Keratinocyte (primary cell): Measurements from ENCODE around the gene CYP27B1. TPM values are rescaled to one million over a fixed set of nuclear protein-coding genes. Genes with fewer than 3 reads are reported as not detected.
A peak's percentile ranks its signal among the peaks of the same experiment; 100 is the strongest.

ENCODE experiments used
- DNase-seq: peaks from one replicate; pipeline ENCODE4 v3.0.0-alpha.2; 2011; ENCODE audit warnings: low read depth, missing footprints, low spot score
- FAIRE-seq: peaks from 2 replicates; lab custom pipeline; 2011; peaks lifted over from hg19 to GRCh38; lab: Jason Lieb, UNC
- H2AFZ ChIP-seq: 2 replicates; pipeline ENCODE4 v1.6.0; 2012; ENCODE audit warnings: low read length, control low read depth, inconsistent platforms; ENCODE audit not compliant: control insufficient read depth
- H3K27ac ChIP-seq: 2 replicates; pipeline ENCODE4 v1.5.1; 2011; ENCODE audit warnings: low read length; ENCODE audit not compliant: control insufficient read depth, insufficient read depth
- H3K27me3 ChIP-seq: 3 replicates; pipeline ENCODE4 v1.6.0; 2011; ENCODE audit warnings: low read length; ENCODE audit not compliant: control insufficient read depth, insufficient read depth; ENCODE audit errors: extremely low read depth
- H3K36me3 ChIP-seq, 2 experiments: 2 replicates in 1 of 2; 3 replicates in 1 of 2; pipeline ENCODE4 v1.5.1; 2011; ENCODE audit warnings: low read length in 2 of 2, mild to moderate bottlenecking in 1 of 2; ENCODE audit not compliant: control insufficient read depth in 2 of 2, insufficient read depth in 2 of 2; ENCODE audit errors: extremely low read depth in 1 of 2
- H3K4me1 ChIP-seq: 3 replicates; pipeline ENCODE4 v1.5.1; 2011; ENCODE audit warnings: low read length; ENCODE audit not compliant: control insufficient read depth, insufficient read depth; ENCODE audit errors: extremely low read depth
- H3K4me2 ChIP-seq: 3 replicates; pipeline ENCODE4 v1.6.0; 2011; ENCODE audit warnings: low read depth, low read length; ENCODE audit not compliant: control insufficient read depth, insufficient read depth; ENCODE audit errors: extremely low read depth
- H3K4me3 ChIP-seq, 3 experiments: fragments of 200-600 bp in 1 of 3; sonication (generic) in 1 of 3; 2 replicates in 2 of 3; 3 replicates in 1 of 3; pipeline ENCODE4 v1.5.1; 2011 to 2016; ENCODE audit warnings: low read length in 3 of 3, mild to moderate bottlenecking in 3 of 3, control low read depth in 2 of 3, inconsistent platforms in 1 of 3, low read depth in 1 of 3, mixed read lengths in 1 of 3, mixed run types in 1 of 3, moderate library complexity in 1 of 3; ENCODE audit not compliant: control insufficient read depth in 2 of 3, insufficient read depth in 2 of 3; ENCODE audit errors: extremely low read depth in 1 of 3
- H3K79me2 ChIP-seq: 2 replicates; pipeline ENCODE4 v1.6.0; 2012; ENCODE audit warnings: low read length; ENCODE audit not compliant: control insufficient read depth, insufficient read depth
- H3K9ac ChIP-seq: 3 replicates; pipeline ENCODE4 v1.6.0; 2011; ENCODE audit warnings: low read length; ENCODE audit not compliant: control insufficient read depth, insufficient read depth; ENCODE audit errors: extremely low read depth
- H3K9me1 ChIP-seq: 3 replicates; pipeline ENCODE4 v1.6.0; 2011; ENCODE audit warnings: low read length; ENCODE audit not compliant: control insufficient read depth, insufficient read depth; ENCODE audit errors: extremely low read depth
- H3K9me3 ChIP-seq: 2 replicates; pipeline ENCODE4 v1.5.1; 2012; ENCODE audit warnings: low read depth, low read length; ENCODE audit not compliant: control insufficient read depth
- H4K20me1 ChIP-seq: 3 replicates; pipeline ENCODE4 v1.6.0; 2011; ENCODE audit warnings: low read length; ENCODE audit not compliant: control insufficient read depth, insufficient read depth; ENCODE audit errors: extremely low read depth
- CTCF ChIP-seq, 3 experiments: IDR thresholded peaks in 1 of 3; conservative IDR thresholded peaks in 1 of 3; optimal IDR thresholded peaks in 1 of 3; 2 replicates in 2 of 3; 3 replicates in 1 of 3; pipeline versions ENCODE3 to v1.5.1; 2011; ENCODE audit warnings: low read length in 3 of 3, mild to moderate bottlenecking in 3 of 3, moderate library complexity in 2 of 3, control low read depth in 1 of 3, inconsistent platforms in 1 of 3; ENCODE audit not compliant: insufficient read depth in 2 of 3; ENCODE audit errors: extremely low read depth in 1 of 3
- EZH2 ChIP-seq: IDR thresholded peaks from one replicate; pipeline ENCODE4 v1.6.1; 2012; ENCODE audit warnings: inconsistent platforms, mild to moderate bottlenecking, low read length, moderate library complexity
- dilution Hi-C: fragments of 300-500 bp; cut with MboI; formaldehyde crosslinking; loops from one replicate; pipeline ENCODE4 v1.7.0; 2020; ENCODE audit warnings: low sequenced_read_pairs; ENCODE audit not compliant: extremely low pct_ligation_motif_present
- polyA plus RNA-seq, 5 experiments: library from polyadenylated mRNA; depleted of rRNA in 3 of 5; stranded (reverse) in 3 of 5; stranded (forward) in 1 of 5; unstranded in 1 of 5; fragments of >200 nt; gene quantifications; 1 replicate in 1 of 5; 2 replicates in 3 of 5; 3 replicates in 1 of 5; pipeline versions ENCODE4 v1.2.1 to v1.2.3, GENCODE V29; 2011 to 2012; ENCODE audit warnings: missing spikeins in 2 of 5, low read depth in 1 of 5, low replicate concordance in 1 of 5

Gene CYP27B1
- polyA plus RNA-seq, 1 donor (not counting 4 experiments of a cell fraction or from before 2014, with no cell fraction given): 33.6 TPM

DNA sequence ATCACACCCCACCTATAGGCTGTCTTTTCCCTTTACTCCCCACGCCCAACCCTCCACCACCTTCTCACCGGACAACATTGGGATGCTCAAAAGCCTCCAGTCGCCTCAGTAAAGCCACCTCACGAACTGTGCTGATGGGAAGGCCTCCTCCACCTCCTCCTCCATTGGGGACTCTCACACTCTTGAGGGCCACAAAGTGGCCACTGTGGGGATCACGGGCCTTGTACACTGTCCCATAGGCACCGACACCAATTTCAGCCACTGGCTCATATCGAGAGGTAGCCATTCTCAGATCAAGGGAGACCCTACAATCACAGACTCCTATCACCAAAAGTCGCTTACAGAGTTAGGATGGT, 15.5 kb downstream of the CYP27B1 start:
- no peak for FAIRE-seq
- peaks cover 35% of the 10 kb centered on the region for H3K4me1 ChIP-seq
- dilution Hi-C loops: no loop called here

GRCh38 chr12:57750561-57751431, 16.1 kb downstream of the CYP27B1 start:
- Histone ChIP-seq H3K9me1 (no peaks in the 10 kb centered on the region), H3K36me3 (peaks cover 11 to 26% of the 10 kb centered on the region in 2 experiments), H3K4me1 (peaks cover 33% of the 10 kb centered on the region), H3K4me3 (peak overlapping the region; percentile 61 to 90 (median 89)), H4K20me1 (no peaks in the 10 kb centered on the region), H3K4me2 (peak overlapping the region; percentile 99), H2AFZ (no peak overlapping the region), H3K79me2 (peaks cover 24% of the 10 kb centered on the region), H3K9ac (peak overlapping the region; percentile 94), H3K27me3 (no peaks in the 10 kb centered on the region), H3K9me3 (no peaks in the 10 kb centered on the region), H3K27ac (peak overlapping the region; percentile 90)
- TF ChIP-seq CTCF (optimal IDR thresholded peaks at IDR 0.05 in 1 of 3, IDR thresholded peaks at IDR 0.05 in 1 of 3, conservative IDR thresholded peaks at IDR 0.05 in 1 of 3; ENCODE audit: extremely low read depth in 1 of 3, insufficient read depth in 2 of 3, low read length in 3 of 3) (no peak), EZH2 (no peak)
- dilution Hi-C loops: no loop called here
- no peak for FAIRE-seq
- no peak for DNase-seq

More for the DNA sequence above, 15.5 kb downstream of the CYP27B1 start:
- Histone ChIP-seq H3K27me3 (no peaks in the 10 kb centered on the region), H3K4me2 (peak overlapping the region; percentile 99), H3K9me3 (no peaks in the 10 kb centered on the region), H3K79me2 (peaks cover 19% of the 10 kb centered on the region), H2AFZ (no peak overlapping the region), H3K27ac (peak overlapping the region; percentile 90), H3K36me3 (peaks cover 11 to 26% of the 10 kb centered on the region in 2 experiments), H3K9ac (peak overlapping the region; percentile 94), H3K9me1 (no peaks in the 10 kb centered on the region), H3K4me3 (peak overlapping the region; percentile 61 to 90 (median 89)), H4K20me1 (no peaks in the 10 kb centered on the region)
- TF ChIP-seq CTCF (optimal IDR thresholded peaks at IDR 0.05 in 1 of 3, IDR thresholded peaks at IDR 0.05 in 1 of 3, conservative IDR thresholded peaks at IDR 0.05 in 1 of 3; ENCODE audit: extremely low read depth in 1 of 3, insufficient read depth in 2 of 3, low read length in 3 of 3) (no peak), EZH2 (no peak)
- no peak for DNase-seq
